ENCODE data around the gene RAD9A.

DNA sequence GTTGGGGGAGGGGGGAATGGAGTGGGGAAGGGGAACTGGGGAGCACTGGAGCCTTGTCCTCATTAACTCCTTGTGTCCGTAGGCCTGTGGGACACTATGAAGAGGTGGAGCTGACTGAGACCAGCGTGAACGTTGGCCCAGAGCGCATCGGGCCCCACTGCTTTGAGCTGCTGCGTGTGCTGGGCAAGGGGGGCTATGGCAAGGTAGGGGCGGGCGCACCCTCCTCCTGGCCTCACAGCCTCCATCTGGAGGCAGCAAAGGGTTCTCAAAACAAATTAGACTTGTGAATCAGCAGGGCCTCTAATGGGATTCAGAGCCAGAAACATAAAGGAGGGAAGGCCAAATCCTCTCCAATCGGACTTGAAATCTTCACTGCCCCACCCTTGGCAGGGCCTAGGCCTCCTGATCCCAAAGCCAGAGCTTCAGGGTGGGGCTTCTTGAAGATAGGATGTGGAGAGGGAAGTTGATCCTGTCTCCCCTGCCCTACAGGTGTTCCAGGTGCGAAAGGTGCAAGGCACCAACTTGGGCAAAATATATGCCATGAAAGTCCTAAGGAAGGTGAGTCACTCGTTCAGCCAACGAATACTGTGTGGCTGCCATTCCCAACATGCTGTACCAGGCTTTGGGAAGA, 37.4 kb downstream of the RAD9A start:
- TF ChIP-seq FOXA1 (IDR thresholded peaks at IDR 0.05) = no peak
- TF ChIP-seq CTBP1 (IDR thresholded peaks at IDR 0.05; ENCODE audit: borderline replicate concordance) = no peak
- no peak for TF ChIP-seq NFRKB (IDR thresholded peaks at IDR 0.05)

All from HEK293T (cell line).